GM18909 (cell line): Measurements from ENCODE around the gene MRPL21.
"Not testable (repeated sequence)": the region's sequence is repeated elsewhere in the genome, so short reads cannot be mapped to it uniquely, and the experiment has no call there.

Source experiments
- ATAC-seq: cut with Tn5 transposase; IDR thresholded peaks from one replicate; pipeline ENCODE4 v1.9.1; 2021; ENCODE audit warnings: mild to moderate bottlenecking; ENCODE audit not compliant: unreplicated experiment, poor library complexity

The MRPL21 gene

GRCh38 chr11:68914761-68915160 is 11.1 kb upstream of the MRPL21 start:
- ATAC-seq = no peak

DNA sequence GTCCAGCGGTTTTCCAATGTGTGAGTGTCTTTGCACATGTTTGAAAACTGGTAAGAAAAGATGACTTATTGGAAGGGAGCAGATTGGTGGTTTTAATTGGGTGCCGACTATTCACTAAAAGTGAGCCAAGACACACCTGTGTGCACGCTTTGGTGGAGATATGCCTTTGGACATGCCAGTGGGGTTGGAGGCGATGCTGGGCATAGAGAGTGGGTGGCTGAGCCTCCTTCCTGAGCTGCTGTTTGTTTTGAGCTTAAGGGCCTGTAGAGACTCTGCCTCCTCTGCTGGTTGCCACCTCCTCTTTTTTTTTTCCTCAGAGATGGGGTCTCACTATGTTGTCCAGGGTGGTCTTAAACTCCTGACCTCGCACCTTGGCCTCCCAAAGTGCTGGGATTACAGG is 9.6 kb upstream of the MRPL21 start:
- ATAC-seq = no peak

DNA sequence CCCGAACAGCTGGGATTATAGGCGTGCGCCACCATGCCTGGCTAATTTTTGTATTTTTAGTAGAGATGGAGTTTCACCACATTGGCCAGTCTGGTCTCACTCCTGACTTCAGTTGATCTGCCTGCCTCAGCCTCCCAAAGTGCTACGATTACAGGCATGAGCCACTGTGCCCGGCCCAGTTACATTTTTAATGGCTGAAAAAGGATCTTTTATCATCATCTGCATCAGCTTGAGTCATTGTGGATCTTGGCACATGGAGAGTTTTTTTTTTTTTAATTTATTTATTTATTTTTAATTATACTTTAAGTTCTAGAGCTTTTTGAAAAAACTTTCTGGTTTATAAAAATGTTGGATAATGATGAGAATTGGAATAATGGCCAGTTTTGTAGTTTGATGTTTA is 8.6 kb upstream of the MRPL21 start:
- ATAC-seq = no peak

DNA sequence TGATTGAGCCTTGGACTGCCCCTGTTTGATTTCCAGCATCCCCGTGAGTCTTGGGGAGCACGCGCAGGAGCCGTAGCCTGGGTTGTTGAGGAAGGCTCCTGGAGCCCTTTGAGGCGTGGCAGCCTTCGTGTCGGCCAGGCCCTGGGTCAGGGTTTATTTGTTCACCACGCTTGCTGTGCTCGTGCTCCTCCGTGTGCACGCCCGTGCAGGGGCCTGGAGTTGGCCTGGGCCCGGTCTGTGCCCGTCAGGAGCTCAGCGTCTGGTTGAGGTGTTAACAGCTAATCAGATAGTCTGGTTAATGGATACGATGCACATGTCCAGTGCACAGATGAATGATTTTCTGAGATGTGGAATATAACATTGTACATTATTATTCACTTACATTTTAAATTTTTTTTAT is 8.1 kb upstream of the MRPL21 start:
- no peak for ATAC-seq

DNA sequence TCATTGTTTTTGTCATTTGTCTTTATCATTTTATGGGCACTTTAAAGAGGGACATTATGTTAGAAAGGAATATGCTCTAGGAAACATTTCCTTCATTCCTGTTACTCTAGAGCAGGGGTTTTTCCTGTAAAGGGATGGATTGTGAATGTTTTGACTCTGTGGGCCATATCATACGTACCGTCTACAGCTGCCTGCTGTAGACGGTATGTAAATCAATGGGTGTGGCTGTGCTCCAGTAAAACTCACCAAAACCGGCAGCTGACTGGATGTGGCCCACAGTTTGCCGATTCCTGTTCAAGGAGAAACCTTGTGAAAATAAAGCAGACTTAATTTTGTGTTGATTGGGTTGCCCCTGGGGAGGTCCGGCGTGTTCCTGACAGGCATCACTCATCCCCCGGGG is 7.3 kb upstream of the MRPL21 start:
- no peak for ATAC-seq

- no peak for ATAC-seq
Measured at GRCh38 chr11:68908273-68908672, 4.6 kb upstream of the MRPL21 start.

- ATAC-seq = no peak
Measured at GRCh38 chr11:68905421-68906360, 2.1 kb upstream of the MRPL21 start.

DNA sequence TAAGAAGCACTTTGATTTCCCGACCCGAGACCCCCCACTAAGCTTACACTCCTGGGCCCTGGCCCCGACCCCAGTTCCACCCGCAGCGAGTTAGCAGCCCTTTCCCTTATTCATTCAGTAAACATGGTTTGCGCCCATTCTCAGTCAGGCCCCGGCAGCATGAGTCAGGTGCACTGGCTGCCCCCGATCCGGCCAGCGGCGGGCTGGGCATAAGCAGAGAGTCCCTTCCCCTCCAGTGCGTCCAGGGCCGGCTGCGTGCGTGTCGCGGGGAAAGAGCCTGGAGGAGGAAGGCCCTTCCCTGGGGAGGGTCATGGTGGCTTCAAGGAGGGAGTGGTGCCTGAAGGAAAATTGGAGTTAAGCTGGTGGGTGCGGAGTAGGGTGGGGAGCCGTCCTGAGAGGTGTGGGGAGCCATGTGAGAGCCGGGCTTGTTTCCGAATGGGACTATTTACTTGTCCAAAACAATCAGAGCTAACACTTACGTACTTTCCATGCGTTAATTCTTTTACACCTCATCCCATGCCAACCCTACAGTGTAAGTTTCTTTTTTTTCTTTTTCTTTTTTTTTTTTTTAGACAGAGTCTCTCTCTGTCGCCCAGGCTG is 716 bp upstream of the MRPL21 start:
- peak; percentile 15 for ATAC-seq

DNA sequence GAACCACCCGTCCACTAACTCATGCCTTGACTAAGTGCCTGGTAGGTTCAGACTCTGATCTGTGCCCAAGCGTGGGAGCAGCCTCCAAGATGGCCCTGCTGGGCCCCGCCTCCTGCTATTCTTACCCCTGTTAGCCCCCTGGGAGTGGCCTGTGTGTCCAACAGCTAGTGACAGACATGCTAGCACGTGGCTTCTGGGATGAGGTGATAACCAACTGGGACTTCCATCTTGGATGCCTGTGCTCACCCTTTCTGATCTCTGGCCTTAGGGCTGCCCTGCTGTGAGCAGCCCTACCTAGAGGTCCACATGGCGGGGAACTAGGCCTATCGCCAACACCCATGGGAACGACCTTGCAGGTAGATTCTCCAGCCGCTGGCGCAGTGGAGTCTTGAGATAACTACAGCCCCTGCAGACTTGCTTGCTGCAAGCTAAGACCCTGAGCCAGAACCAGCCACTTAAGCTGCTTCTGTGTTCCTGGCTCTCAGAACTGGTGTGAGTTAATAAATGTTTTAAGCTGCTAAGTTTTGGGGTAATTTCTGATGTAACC is 2.7 kb downstream of the MRPL21 start:
- no peak for ATAC-seq

- no peak for ATAC-seq
Measured at GRCh38 chr11:68897441-68897840, 6.2 kb downstream of the MRPL21 start.

DNA sequence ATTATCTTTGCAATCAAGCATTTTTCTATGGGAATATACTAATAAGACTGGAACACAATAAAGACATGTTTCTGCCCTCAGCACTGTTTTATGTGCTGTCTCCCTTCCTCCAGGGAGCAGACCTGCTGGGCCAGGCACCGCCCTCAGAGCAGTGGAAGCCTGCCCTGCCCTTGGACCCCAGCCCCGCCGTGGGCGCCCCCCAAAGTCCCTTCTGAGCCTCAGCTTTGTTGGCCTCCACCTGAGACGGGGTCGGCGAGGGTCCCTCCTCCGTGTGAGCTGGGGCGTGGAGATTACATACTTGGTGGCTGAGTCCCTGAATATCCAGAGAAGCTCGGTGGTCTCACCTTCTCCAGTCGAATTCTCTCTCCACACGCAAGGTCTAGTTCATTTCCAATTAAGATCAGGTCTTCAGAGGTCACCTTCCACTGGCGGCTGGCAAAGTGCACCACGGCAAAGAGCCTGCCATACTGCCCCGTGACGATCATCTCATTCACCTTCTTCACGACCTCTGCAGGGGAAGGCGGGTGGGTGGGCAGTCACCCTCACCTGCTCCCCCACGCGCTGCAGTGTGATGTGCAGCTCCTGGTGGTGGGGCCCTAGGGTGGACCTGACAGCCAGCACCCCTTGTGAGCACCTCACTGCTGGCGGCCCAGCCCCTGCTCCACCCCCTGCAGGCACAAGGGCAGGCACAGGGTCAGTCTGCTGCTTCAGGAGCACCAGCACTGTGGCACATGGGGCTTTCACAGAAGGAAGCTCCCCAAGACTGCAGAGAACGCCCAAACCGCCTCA is 7.3 kb downstream of the MRPL21 start:
- no peak for ATAC-seq

- no peak for ATAC-seq
Measured at GRCh38 chr11:68893282-68893681, 10.3 kb downstream of the MRPL21 start.

DNA sequence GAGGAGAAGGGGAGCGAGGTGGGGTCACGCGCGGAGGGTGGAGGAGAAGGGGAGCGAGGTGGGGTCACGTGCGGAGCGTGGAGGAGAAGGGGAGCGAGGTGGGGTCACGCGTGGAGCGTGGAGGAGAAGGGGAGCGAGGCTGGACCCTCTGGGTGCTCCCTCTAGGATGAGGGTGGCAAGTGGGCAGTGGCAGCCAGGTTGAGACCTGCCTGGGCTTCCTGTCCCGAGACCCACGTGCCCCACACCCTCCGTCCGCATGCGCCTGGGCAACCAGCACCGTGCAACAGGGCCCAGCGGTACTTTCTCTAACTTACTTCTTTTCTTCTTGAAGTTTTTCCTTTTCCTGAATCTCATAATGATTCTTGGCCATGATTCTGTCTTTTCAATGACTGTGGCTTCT is 11.1 kb downstream of the MRPL21 start:
- ATAC-seq = no peak

GRCh38 chr11:68891351-68891948 is 12.2 kb downstream of the MRPL21 start:
- ATAC-seq = no peak

- no peak for ATAC-seq
Measured at GRCh38 chr11:68890490-68891231, 13.0 kb downstream of the MRPL21 start.

DNA sequence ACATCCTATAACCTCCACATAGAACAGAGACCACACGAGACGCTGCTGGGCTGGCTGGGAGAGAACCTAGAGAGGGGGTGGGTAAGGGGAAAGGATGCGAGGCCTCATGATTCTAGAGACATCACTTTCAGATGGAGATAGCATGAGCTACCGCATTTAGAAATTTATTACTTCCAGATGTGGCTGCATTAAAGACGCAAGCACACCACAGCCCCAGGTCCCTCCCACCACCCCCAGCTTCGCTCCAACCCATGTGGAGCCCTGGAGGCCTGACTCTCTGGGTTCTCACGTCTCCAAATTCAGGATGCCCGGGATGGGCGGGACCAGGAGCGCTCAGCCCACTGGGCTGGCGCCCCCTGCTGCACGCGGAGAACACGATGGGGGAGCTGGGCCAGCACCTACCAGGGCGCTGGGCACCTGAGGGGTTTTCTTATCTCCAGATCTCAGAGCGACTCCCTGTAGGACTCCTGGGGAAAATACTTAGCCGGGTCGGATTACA is 13.6 kb downstream of the MRPL21 start:
- no peak for ATAC-seq

DNA sequence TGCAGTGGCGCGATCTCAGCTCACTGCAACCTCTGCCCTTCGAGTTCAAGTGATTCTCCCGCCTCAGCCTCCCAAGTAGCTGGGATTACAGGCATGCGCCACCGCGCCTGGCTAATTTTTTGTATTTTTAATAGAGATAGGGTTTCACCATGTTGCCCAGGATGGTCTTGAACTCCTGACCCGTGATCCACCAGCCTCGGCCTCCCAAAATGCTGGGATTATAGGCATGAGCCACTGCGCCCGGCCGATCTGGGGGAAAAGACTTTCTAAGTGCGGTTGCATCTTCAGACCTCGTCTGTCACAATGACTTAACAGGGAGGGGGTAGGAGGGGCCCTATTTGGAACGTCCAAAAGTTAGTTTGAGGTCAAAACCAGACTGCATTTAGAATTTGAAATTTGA is 18.8 kb downstream of the MRPL21 start:
- ATAC-seq = not testable (repeated sequence)

- ATAC-seq = no peak
Measured at GRCh38 chr11:68882391-68882790, 21.2 kb downstream of the MRPL21 start.

DNA sequence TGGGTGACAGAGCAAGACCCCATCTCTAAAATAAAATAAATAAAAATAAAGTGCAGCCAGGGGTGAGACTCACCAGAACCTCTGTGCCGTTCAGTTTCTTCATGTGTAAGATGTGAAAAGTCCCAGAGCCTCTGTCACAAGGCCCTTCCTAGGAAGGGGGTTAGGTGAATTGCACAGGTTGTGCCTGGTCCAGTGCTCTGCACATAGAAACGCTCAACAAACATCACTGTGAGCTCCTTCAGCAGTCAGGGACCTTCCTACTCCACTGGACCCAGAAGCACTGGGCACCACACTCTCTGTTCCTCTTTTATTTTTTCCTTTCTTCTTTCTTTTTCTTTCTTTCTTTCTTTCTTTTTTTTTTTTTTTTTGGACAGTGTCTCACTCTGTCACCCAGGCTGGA is 22.3 kb downstream of the MRPL21 start:
- ATAC-seq = no peak

DNA sequence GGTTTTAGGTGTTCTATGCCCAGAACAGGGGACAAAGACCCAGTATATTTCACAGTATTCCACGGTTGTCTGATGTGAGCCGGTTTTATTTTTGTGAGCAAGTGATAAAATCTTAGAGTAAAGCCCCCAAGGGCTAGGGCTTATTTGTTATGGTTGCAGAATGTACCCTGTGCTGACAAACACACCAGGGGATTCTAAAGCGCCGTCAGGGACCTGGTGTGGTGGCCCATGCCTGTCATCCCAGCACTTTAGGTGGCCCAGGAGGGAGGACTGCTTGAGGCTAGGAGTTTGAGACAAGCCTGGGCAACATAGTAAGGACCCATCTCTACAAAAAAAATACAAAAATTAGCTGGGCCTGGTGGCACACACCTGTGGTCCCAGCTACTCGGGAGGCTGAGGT is 22.8 kb downstream of the MRPL21 start:
- ATAC-seq = no peak
